Hematopoietic multipotent progenitor cell (in vitro differentiated cells): ENCODE results near the gene DTX4. TPM values are rescaled to one million over a fixed set of nuclear protein-coding genes. Genes with fewer than 3 reads are reported as not detected.

ENCODE experiments used
- small RNA-seq: library from RNA; depleted of rRNA; stranded (forward); fragments of <200 nt; gene quantifications from one replicate; pipeline ENCODE3, GENCODE V24; 2012
- total RNA-seq: library from RNA; depleted of rRNA; stranded (reverse); fragments of >200 nt; gene quantifications from one replicate; pipeline ENCODE4 v1.2.3, GENCODE V29; 2012

The DTX4 gene
- total RNA-seq, 1 donor = 0.54 TPM

Small RNA genes within 50 kb of the gene (small RNA-seq; reads per million reads assigned to genes)
- gene RN7SL42P = not detected

Other genes with a start within 250 kb of the DTX4 start
- 0.81 TPM for gene GLYATL1, start 232.6 kb upstream of the DTX4 start, total RNA-seq
- not detected for gene GLYATL1B, start 85.8 kb upstream of the DTX4 start, total RNA-seq
- gene FAM111B, start 64.9 kb upstream of the DTX4 start, total RNA-seq = 0.81 TPM
- 28.0 TPM for gene FAM111A, start 29.3 kb upstream of the DTX4 start, total RNA-seq
- 1.9 TPM for gene MPEG1, start 40.8 kb downstream of the DTX4 start, total RNA-seq
- not detected for gene OR5AN1, start 186.8 kb downstream of the DTX4 start, total RNA-seq